Measurements from ENCODE around the gene SMPDL3B. TPM values are rescaled to one million over a fixed set of nuclear protein-coding genes. Genes with fewer than 3 reads are reported as not detected.

The SMPDL3B gene
- total RNA-seq, 1 donor from 2014 or later: not detected

DNA sequence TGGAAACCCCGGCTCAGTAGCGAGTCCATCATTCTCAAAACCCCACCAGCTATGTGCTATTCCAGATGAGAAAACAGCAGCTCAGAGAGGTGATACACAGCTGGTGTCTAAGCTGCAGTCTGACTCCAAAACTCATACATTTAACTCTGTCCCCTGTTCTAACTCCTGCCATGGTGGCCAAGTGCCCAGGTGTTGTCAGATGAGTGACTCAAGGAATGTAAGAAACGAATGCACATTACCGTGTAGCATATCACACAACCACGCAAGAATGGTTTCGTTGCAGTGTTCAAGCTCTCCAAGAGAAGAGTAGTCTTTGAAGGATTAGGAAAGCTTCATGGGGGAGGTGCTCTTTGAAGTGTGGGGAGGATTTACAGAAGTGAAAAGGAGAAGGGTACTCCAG, 20.3 kb downstream of the SMPDL3B start:
- Mint-ChIP-seq H3K4me1 (peaks cover 4% of the 10 kb centered on the region), H3K4me3 (no peak overlapping the region), H3K9me3 (no peaks in the 10 kb centered on the region), H3K27ac (no peak overlapping the region), H3K36me3 (ENCODE audit: low read depth) (no peaks in the 10 kb centered on the region), H3K27me3 (no peaks in the 10 kb centered on the region)
- CTCF ChIA-PET: interaction anchor here (0.7 kb wide), 1 partner anchor 20 kb away, joined by 3 read pairs; no protein-coding TSS in a partner anchor
- no peak for ATAC-seq (ENCODE audit: low read depth)
- POLR2A ChIA-PET: no interaction called here
- DNase-seq: no peak
- intact Hi-C loops (cut with micrococcal nuclease): loop anchor here (5.0 kb wide), 1 partner anchor 228 kb away; the partner anchor contains the start of gene FAM76A
- TF ChIP-seq, protein P1, sequence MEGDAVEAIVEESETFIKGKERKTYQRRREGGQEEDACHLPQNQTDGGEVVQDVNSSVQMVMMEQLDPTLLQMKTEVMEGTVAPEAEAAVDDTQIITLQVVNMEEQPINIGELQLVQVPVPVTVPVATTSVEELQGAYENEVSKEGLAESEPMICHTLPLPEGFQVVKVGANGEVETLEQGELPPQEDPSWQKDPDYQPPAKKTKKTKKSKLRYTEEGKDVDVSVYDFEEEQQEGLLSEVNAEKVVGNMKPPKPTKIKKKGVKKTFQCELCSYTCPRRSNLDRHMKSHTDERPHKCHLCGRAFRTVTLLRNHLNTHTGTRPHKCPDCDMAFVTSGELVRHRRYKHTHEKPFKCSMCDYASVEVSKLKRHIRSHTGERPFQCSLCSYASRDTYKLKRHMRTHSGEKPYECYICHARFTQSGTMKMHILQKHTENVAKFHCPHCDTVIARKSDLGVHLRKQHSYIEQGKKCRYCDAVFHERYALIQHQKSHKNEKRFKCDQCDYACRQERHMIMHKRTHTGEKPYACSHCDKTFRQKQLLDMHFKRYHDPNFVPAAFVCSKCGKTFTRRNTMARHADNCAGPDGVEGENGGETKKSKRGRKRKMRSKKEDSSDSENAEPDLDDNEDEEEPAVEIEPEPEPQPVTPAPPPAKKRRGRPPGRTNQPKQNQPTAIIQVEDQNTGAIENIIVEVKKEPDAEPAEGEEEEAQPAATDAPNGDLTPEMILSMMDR (IDR thresholded peaks at IDR 0.05): no peak

DNA sequence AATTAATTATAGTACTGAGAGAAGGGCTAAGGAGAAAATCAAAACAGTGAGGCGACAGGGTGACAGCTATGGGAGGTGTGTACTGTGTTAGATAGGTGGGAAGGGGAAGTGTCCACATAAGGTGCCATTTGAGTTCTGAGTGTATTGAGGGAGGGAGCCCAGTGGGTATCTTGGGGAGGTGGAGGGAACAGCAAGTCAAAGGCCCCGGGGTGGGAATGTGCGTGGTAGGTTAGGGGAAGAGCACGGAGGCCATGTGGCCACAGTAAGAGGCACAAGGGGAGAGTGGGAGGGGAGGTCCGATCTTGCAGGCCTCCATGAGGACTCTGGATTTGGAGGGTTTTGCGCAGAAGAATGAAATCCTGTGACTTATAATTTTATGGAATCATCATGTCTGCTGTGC, 22.0 kb downstream of the SMPDL3B start:
- ChIA-PET CTCF (no interaction called here), POLR2A (no interaction called here)
- TF ChIP-seq, protein P1 (IDR thresholded peaks at IDR 0.05): no peak
- ATAC-seq (ENCODE audit: low read depth) (no peak), DNase-seq (no peak)
- Mint-ChIP-seq H3K9me3 (no peaks in the 10 kb centered on the region), H3K4me1 (peaks cover 17% of the 10 kb centered on the region), H3K4me3 (no peak overlapping the region), H3K27me3 (no peaks in the 10 kb centered on the region), H3K36me3 (ENCODE audit: low read depth) (no peaks in the 10 kb centered on the region), H3K27ac (no peak overlapping the region)
- intact Hi-C loops (cut with micrococcal nuclease): loop anchor here (5.0 kb wide), 1 partner anchor 229 kb away; the partner anchor contains the start of gene FAM76A

DNA sequence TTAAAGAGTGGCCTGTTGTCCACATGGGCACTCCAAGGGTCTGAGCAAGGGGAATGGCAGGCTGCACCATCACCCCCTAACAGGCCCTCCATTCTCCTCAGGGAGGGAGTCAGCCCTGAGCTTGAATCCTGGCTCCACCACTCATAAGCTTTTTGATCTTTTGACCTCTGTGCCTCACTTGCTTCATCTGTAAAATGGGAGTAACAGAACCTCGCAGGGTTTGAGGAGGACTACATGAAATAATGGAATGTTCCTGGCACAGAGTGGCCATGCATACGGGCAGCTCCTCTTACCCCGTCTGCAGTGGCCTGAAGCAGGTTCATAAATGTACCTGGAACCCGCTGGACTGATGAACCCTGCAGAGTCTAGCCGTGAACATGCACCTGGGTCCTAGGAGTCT, 22.9 kb downstream of the SMPDL3B start:
- Mint-ChIP-seq H3K4me3 (no peak overlapping the region), H3K9me3 (no peaks in the 10 kb centered on the region), H3K36me3 (ENCODE audit: low read depth) (peaks cover under 1% of the 10 kb centered on the region), H3K27me3 (no peaks in the 10 kb centered on the region), H3K4me1 (peaks cover 20% of the 10 kb centered on the region), H3K27ac (no peak overlapping the region)
- ChIA-PET CTCF (no interaction called here), POLR2A (interaction anchor here (1.9 kb wide), 1 partner anchor 8 kb away, joined by 4 read pairs; no protein-coding TSS in a partner anchor)
- DNase-seq (no peak), ATAC-seq (ENCODE audit: low read depth) (no peak)
- intact Hi-C loops (cut with micrococcal nuclease): loop anchor here (5.0 kb wide), 1 partner anchor 230 kb away; the partner anchor contains the start of gene FAM76A
- TF ChIP-seq, protein P1 (IDR thresholded peaks at IDR 0.05): no peak

DNA sequence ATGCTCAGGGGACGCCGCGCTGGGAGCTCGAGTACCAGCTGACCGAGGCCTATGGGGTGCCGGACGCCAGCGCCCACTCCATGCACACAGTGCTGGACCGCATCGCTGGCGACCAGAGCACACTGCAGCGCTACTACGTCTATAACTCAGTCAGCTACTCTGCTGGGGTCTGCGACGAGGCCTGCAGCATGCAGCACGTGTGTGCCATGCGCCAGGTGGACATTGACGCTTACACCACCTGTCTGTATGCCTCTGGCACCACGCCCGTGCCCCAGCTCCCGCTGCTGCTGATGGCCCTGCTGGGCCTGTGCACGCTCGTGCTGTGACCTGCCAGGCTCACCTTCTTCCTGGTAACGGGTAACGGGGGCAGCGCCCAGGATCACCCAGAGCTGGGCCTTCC, 23.7 kb downstream of the SMPDL3B start:
- no peak overlapping the region for H3K4me3 Mint-ChIP-seq
- ATAC-seq (ENCODE audit: low read depth) (no peak), DNase-seq (no peak)
- POLR2A ChIA-PET: interaction anchor here (1.2 to 1.9 kb wide), 2 partner anchors 9 to 95 kb away, joined by 3 to 4 read pairs; no protein-coding TSS in a partner anchor
- TF ChIP-seq, protein P1 (IDR thresholded peaks at IDR 0.05): no peak
- H3K36me3 Mint-ChIP-seq (ENCODE audit: low read depth): peaks cover 7% of the 10 kb centered on the region
- H3K9me3 Mint-ChIP-seq: no peaks in the 10 kb centered on the region
- intact Hi-C loops (cut with micrococcal nuclease): loop anchor here (5.0 kb wide), 1 partner anchor 231 kb away; the partner anchor contains the start of gene FAM76A
- CTCF ChIA-PET: interaction anchor here (3.9 kb wide), 1 partner anchor 21 kb away, joined by 13 read pairs; no protein-coding TSS in a partner anchor
- no peak overlapping the region for H3K27ac Mint-ChIP-seq
- no peaks in the 10 kb centered on the region for H3K27me3 Mint-ChIP-seq
- H3K4me1 Mint-ChIP-seq: peaks cover 20% of the 10 kb centered on the region

DNA sequence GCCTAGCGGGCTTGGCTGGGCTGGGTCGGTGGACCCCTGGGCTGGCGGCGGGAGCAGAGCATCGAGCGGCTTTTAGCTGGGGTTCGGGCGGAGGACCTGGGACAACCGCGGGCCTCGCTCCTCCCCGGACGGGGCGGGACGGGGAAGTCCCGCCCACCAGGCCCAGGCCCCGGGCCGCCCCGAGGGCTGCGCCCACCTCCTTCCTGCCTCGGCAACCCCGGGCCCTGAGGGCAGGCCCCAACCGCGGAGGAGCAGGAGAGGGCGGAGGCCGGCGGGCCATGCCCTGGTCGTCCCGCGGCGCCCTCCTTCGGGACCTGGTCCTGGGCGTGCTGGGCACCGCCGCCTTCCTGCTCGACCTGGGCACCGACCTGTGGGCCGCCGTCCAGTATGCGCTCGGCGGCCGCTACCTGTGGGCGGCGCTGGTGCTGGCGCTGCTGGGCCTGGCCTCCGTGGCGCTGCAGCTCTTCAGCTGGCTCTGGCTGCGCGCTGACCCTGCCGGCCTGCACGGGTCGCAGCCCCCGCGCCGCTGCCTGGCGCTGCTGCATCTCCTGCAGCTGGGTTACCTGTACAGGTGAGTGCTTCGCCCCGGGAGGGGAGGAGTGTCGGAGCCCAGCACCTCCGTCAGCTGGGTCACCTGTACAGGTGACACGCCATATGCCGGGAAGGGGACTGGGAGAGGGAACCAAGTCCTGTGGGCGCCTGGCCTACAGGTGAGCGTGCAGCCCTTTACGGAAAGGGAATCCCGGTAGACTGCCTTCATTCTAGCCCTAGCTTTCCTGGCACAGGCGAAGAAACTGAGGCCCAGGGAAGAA, 25.2 kb downstream of the SMPDL3B start, which contains the start of gene XKR8:
XKR8 (plus strand) TSS at position 182 of the 812 bp plus-strand sequence; CDS start at position 279, 97 bp downstream.
- DNase-seq (peak; percentile 86), ATAC-seq (ENCODE audit: low read depth) (peak; percentile 99)
- Mint-ChIP-seq H3K9me3 (no peaks in the 10 kb centered on the region), H3K4me3 (peak within 1 kb of the TSS; percentile 89), H3K36me3 (ENCODE audit: low read depth) (peaks cover 18% of the 10 kb centered on the region), H3K27me3 (no peaks in the 10 kb centered on the region), H3K27ac (peak within 1 kb of the TSS; percentile 83), H3K4me1 (peaks cover 20% of the 10 kb centered on the region)
- TF ChIP-seq, protein P1 (IDR thresholded peaks at IDR 0.05): no peak
- POLR2A ChIA-PET: interaction anchor here (0.7 to 1.9 kb wide), 6 partner anchors 11 to 369 kb away, joined by 3 to 7 read pairs (median 4); partner anchors contain the start of genes EYA3, MED18, PPP1R8 and STX12
- CTCF ChIA-PET: interaction anchor here (3.9 kb wide), 1 partner anchor 19 kb away, joined by 13 read pairs; no protein-coding TSS in a partner anchor
- intact Hi-C loops (cut with micrococcal nuclease): loop anchor here (5.0 kb wide), 2 partner anchors 103 to 233 kb away; partner anchors contain the start of gene FAM76A

Measured in activated B cell treated with CpG ODN at 0.5 μM for 24 hours (primary cell).